CD4-positive, CD25-positive, alpha-beta regulatory T cell (primary cell): Measurements from ENCODE around the gene PRR16. TPM values are rescaled to one million over a fixed set of nuclear protein-coding genes. Genes with fewer than 3 reads are reported as not detected.

Source experiments
- ATAC-seq, 2 donors: fragments of 150-1000 bp; cut with Tn5 transposase; one replicate each; pipeline ENCODE4 v1.10.0; 2021; ENCODE audit warnings: low read depth in 2 of 2, moderate number of reproducible peaks in 2 of 2, moderate library complexity in 1 of 2
- DNase-seq, 3 donors: peaks; one replicate each; pipeline versions ENCODE4 v3.0.0 to v3.0.0-alpha.2; 2012 to 2022; ENCODE audit warnings: mixed read lengths in 1 of 3
- H3K27ac ChIP-seq: one replicate; pipeline ENCODE4 v1.7.0; 2013; ENCODE audit warnings: mild to moderate bottlenecking, low read length; ENCODE audit not compliant: insufficient read depth, poor library complexity, severe bottlenecking
- H3K27me3 ChIP-seq: one replicate; pipeline ENCODE4 v1.7.0; 2013; ENCODE audit warnings: low read length; ENCODE audit not compliant: control insufficient read depth, insufficient read depth
- H3K36me3 ChIP-seq: one replicate; pipeline ENCODE4 v1.7.0; 2013; ENCODE audit warnings: mild to moderate bottlenecking, low read length, moderate library complexity; ENCODE audit not compliant: control insufficient read depth, insufficient read depth
- H3K4me1 ChIP-seq: 2 replicates; pipeline ENCODE4 v1.7.0; 2013; ENCODE audit warnings: mild to moderate bottlenecking, low read length; ENCODE audit not compliant: insufficient read depth, control insufficient read depth, poor library complexity, severe bottlenecking
- H3K4me3 ChIP-seq: one replicate; pipeline ENCODE4 v1.7.0; 2013; ENCODE audit warnings: low read depth, mild to moderate bottlenecking, low read length, moderate library complexity
- H3K9me3 ChIP-seq, 2 experiments: 1 replicate in 1 of 2; 2 replicates in 1 of 2; pipeline ENCODE4 v1.7.0; 2013; ENCODE audit warnings: low read length in 2 of 2, mild to moderate bottlenecking in 1 of 2, moderate library complexity in 1 of 2; ENCODE audit not compliant: control insufficient read depth in 2 of 2
- H3K27ac Mint-ChIP-seq, 3 donors: one replicate each; pipeline ENCODE4 v1.8.0; 2020 to 2022; ENCODE audit warnings: mild to moderate bottlenecking in 3 of 3, mixed read lengths in 3 of 3, moderate library complexity in 2 of 3
- H3K27me3 Mint-ChIP-seq: one replicate; pipeline ENCODE4 v1.8.0; 2022; ENCODE audit warnings: mild to moderate bottlenecking, mixed read lengths
- H3K36me3 Mint-ChIP-seq: one replicate; pipeline ENCODE4 v1.8.0; 2020; ENCODE audit warnings: mixed read lengths
- H3K4me1 Mint-ChIP-seq, 4 donors: one replicate each; pipeline ENCODE4 v1.8.0; 2020 to 2022; ENCODE audit warnings: mixed read lengths in 4 of 4, mild to moderate bottlenecking in 1 of 4
- H3K4me3 Mint-ChIP-seq, 4 donors: one replicate each; pipeline ENCODE4 v1.8.0; 2020 to 2022; ENCODE audit warnings: mild to moderate bottlenecking in 4 of 4, mixed read lengths in 4 of 4, moderate library complexity in 3 of 4
- H3K9me3 Mint-ChIP-seq, 7 donors: one replicate each; pipeline ENCODE4 v1.8.0; 2020 to 2022; ENCODE audit warnings: mixed read lengths in 7 of 7, mild to moderate bottlenecking in 3 of 7, moderate library complexity in 2 of 7
- polyA plus RNA-seq, 4 donors: library from polyadenylated mRNA; unstranded; fragments of 300-500 nt; fragmentation: Illumina TruSeq; gene quantifications; one replicate each; pipeline ENCODE4 v1.2.3, GENCODE V29; 2021
- total RNA-seq: library from RNA; stranded (reverse); gene quantifications from one replicate; pipeline ENCODE4 v1.2.3, GENCODE V29; 2022

Gene PRR16
- total and polyA plus RNA-seq, 5 donors from 2014 or later = not detected

DNA sequence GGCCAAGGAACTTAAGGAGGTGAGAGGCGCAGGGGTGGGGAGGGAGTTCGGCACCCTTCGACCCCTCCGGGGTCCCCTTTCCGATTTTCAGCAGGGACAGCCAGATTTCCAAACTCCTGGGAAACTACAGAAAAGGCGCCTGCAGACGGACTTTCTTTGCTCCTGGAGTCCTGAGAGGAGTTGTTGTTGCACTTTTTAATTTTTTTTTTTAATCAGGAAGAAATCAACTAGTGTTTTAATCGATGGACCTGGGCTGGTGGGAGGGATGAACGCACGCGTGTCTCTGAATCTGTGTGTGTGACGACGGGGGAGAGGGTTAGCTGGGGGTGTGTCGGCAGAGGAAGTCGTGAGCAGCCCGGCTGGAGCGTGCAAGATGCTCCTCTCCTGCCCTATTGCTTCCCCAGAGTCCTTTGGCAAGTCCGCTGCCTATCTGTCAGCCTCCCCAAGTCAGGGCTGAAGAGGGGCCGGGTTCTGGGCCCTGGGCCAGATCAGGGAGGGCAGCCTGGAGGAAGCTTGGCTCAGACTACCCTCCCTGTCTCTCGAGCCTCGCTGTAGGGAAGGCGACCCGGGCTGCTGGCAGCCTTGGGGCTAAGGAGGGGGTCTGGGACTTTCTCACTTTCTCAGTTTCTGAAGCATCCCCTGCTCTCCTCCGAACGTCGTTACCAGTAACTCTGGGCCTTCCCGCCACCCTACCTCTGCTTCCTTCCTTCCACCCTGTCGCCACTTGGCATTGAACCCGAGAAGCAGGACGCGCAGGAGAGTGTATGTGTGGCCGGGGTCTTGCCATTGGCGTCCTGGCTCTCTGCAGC is 731 bp downstream of the PRR16 start:
- Histone ChIP-seq H3K27ac (no peak overlapping the region), H3K9me3 (no peaks in the 10 kb centered on the region), H3K4me3 (no peak overlapping the region), H3K27me3 (peaks cover 10% of the 10 kb centered on the region), H3K4me1 (no peaks in the 10 kb centered on the region), H3K36me3 (no peaks in the 10 kb centered on the region)
- peaks cover 0 to 5% (median 0%) of the 10 kb centered on the region in 7 donors for H3K9me3 Mint-ChIP-seq
- H3K27ac Mint-ChIP-seq = no peak overlapping the region
- peaks cover 0 to 12% (median 5%) of the 10 kb centered on the region in 4 donors for H3K4me1 Mint-ChIP-seq
- peak overlapping the region in 2 of 4 donors; percentile 38 to 50 for H3K4me3 Mint-ChIP-seq
- H3K27me3 Mint-ChIP-seq = peaks cover 43% of the 10 kb centered on the region
- no peak for DNase-seq
- ATAC-seq = peak in 1 of 2 donors; percentile 33
- H3K36me3 Mint-ChIP-seq = no peaks in the 10 kb centered on the region

GRCh38 chr5:120465436-120465961 is 1.4 kb downstream of the PRR16 start:
- no peaks in the 10 kb centered on the region for H3K4me1 ChIP-seq
- ATAC-seq (peak in 1 of 2 donors; percentile 17), DNase-seq (no peak)
- peaks cover 0 to 5% (median 0%) of the 10 kb centered on the region in 7 donors for H3K9me3 Mint-ChIP-seq
- H3K9me3 ChIP-seq = no peaks in the 10 kb centered on the region
- peaks cover 0 to 12% (median 5%) of the 10 kb centered on the region in 4 donors for H3K4me1 Mint-ChIP-seq
- H3K27me3 Mint-ChIP-seq = peaks cover 43% of the 10 kb centered on the region
- H3K4me3 Mint-ChIP-seq = no peak overlapping the region
- H3K4me3 ChIP-seq = no peak overlapping the region
- no peaks in the 10 kb centered on the region for H3K36me3 ChIP-seq
- no peak overlapping the region for H3K27ac ChIP-seq
- no peak overlapping the region for H3K27ac Mint-ChIP-seq
- peaks cover 10% of the 10 kb centered on the region for H3K27me3 ChIP-seq
- H3K36me3 Mint-ChIP-seq = no peaks in the 10 kb centered on the region

DNA sequence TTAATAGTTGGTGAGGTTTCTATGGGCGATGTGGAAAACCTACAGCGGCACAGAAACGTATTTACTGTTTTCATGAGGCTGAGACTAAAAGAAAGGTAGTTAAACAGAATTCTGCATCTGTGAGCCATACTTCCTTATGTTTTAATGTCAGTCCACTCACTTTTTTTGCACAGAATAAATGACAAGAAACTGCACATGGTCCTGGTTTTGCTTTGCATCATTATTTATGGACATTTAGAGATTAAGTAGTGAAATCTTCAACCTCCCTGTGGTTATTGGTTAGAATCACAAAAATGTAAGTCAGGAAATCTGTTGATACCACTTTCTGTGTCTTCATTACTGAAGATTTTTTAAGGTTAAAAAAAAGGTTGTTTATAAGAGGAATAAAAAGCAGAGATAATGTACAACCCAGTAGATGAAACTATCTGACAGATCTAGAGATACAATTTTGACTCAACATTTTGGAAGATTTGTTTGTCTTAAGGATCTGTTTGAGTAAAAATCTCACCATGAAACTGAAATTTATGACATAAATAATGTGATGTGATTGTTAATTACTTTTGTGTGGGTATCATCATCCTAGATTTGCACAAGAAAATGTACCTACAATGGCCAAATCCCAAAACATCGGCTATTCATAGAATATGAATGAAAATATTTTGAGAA is 2.4 kb downstream of the PRR16 start:
- no peaks in the 10 kb centered on the region for H3K4me1 ChIP-seq
- H3K36me3 ChIP-seq = no peaks in the 10 kb centered on the region
- H3K36me3 Mint-ChIP-seq = no peaks in the 10 kb centered on the region
- peaks cover 0 to 12% (median 5%) of the 10 kb centered on the region in 4 donors for H3K4me1 Mint-ChIP-seq
- H3K4me3 ChIP-seq = no peak overlapping the region
- H3K27me3 Mint-ChIP-seq = peaks cover 43% of the 10 kb centered on the region
- H3K27ac Mint-ChIP-seq = no peak overlapping the region
- H3K27ac ChIP-seq = no peak overlapping the region
- peaks cover 10% of the 10 kb centered on the region for H3K27me3 ChIP-seq
- DNase-seq (no peak), ATAC-seq (no peak)
- H3K4me3 Mint-ChIP-seq = no peak overlapping the region
- H3K9me3 Mint-ChIP-seq = peaks cover 0 to 5% (median 0%) of the 10 kb centered on the region in 7 donors
- H3K9me3 ChIP-seq = no peaks in the 10 kb centered on the region

DNA sequence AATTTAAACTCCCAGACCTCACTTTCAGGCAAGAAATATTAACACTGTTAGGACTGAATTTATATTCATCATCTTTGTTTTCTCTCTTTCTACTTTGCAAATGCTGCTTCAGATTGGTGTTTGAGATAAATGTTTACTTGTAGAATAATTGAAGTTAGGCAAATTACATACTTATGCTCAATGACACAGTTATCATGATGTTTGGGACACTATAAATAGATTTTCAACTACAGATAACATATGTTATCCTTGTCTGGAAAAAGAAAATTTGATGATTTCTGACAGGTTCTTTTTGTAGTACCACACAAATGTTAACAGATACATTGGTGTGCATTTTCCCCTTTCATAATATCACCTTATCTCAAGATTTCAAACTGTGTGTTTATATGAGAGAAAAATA is 7.9 kb downstream of the PRR16 start:
- no peak for DNase-seq
- H3K4me3 Mint-ChIP-seq = no peak overlapping the region
- H3K27me3 Mint-ChIP-seq = no peaks in the 10 kb centered on the region
- no peak for ATAC-seq
- no peak overlapping the region for H3K27ac Mint-ChIP-seq
- H3K9me3 Mint-ChIP-seq = peaks cover 0 to 4% (median 0%) of the 10 kb centered on the region in 7 donors
- no peaks in the 10 kb centered on the region for H3K9me3 ChIP-seq
- no peak overlapping the region for H3K27ac ChIP-seq
- no peaks in the 10 kb centered on the region for H3K36me3 Mint-ChIP-seq
- no peaks in the 10 kb centered on the region for H3K27me3 ChIP-seq
- H3K4me1 ChIP-seq = no peaks in the 10 kb centered on the region
- no peak overlapping the region for H3K4me3 ChIP-seq
- H3K36me3 ChIP-seq = no peaks in the 10 kb centered on the region
- no peaks in the 10 kb centered on the region for H3K4me1 Mint-ChIP-seq

- no peaks in the 10 kb centered on the region for H3K36me3 ChIP-seq
- H3K4me3 ChIP-seq = no peak overlapping the region
- H3K4me3 Mint-ChIP-seq = no peak overlapping the region
- no peaks in the 10 kb centered on the region for H3K9me3 ChIP-seq
- H3K27me3 ChIP-seq = no peaks in the 10 kb centered on the region
- no peaks in the 10 kb centered on the region for H3K27me3 Mint-ChIP-seq
- H3K4me1 Mint-ChIP-seq = no peaks in the 10 kb centered on the region
- peaks cover 0 to 6% (median 0%) of the 10 kb centered on the region in 7 donors for H3K9me3 Mint-ChIP-seq
- no peak overlapping the region for H3K27ac ChIP-seq
- DNase-seq (no peak), ATAC-seq (no peak)
- no peak overlapping the region for H3K27ac Mint-ChIP-seq
- H3K36me3 Mint-ChIP-seq = no peaks in the 10 kb centered on the region
- H3K4me1 ChIP-seq = no peaks in the 10 kb centered on the region
These were observed 8.8 kb downstream of the PRR16 start for GRCh38 chr5:120472911-120473310.

GRCh38 chr5:120473332-120473731 is 9.2 kb downstream of the PRR16 start:
- Mint-ChIP-seq H3K4me3 (no peak overlapping the region), H3K27ac (no peak overlapping the region), H3K4me1 (no peaks in the 10 kb centered on the region), H3K9me3 (peaks cover 0 to 6% (median 0%) of the 10 kb centered on the region in 7 donors), H3K36me3 (no peaks in the 10 kb centered on the region), H3K27me3 (no peaks in the 10 kb centered on the region)
- Histone ChIP-seq H3K4me1 (no peaks in the 10 kb centered on the region), H3K9me3 (no peaks in the 10 kb centered on the region), H3K27me3 (no peaks in the 10 kb centered on the region), H3K4me3 (no peak overlapping the region), H3K27ac (no peak overlapping the region), H3K36me3 (no peaks in the 10 kb centered on the region)
- DNase-seq = no peak
- no peak for ATAC-seq

- H3K9me3 ChIP-seq = no peaks in the 10 kb centered on the region
- Mint-ChIP-seq H3K4me1 (no peaks in the 10 kb centered on the region), H3K4me3 (no peak overlapping the region), H3K27ac (no peak overlapping the region), H3K36me3 (no peaks in the 10 kb centered on the region), H3K27me3 (no peaks in the 10 kb centered on the region), H3K9me3 (peaks cover 0 to 6% (median 0%) of the 10 kb centered on the region in 7 donors)
- H3K36me3 ChIP-seq = no peaks in the 10 kb centered on the region
- ATAC-seq = no peak
- no peak overlapping the region for H3K4me3 ChIP-seq
- H3K4me1 ChIP-seq = no peaks in the 10 kb centered on the region
- no peak overlapping the region for H3K27ac ChIP-seq
- H3K27me3 ChIP-seq = no peaks in the 10 kb centered on the region
- no peak for DNase-seq
These were observed 12.0 kb downstream of the PRR16 start for GRCh38 chr5:120476063-120476462.
